Uterus (tissue), 4 donors: ENCODE results near the gene SLC35B1. TPM values are rescaled to one million over a fixed set of nuclear protein-coding genes. Genes with fewer than 3 reads are reported as not detected.

ENCODE experiments used
- DNase-seq, 2 donors: peaks; one replicate each; pipeline ENCODE4 v3.0.0-alpha.2; 2019 to 2020
- H3K27ac ChIP-seq, 2 donors: fragments of 200-600 bp; sonication (generic); 1 replicate in 1 of 2; 2 replicates in 1 of 2; pipeline ENCODE4 v1.5.1; 2016 to 2018
- H3K27me3 ChIP-seq, 2 donors: fragments of 200-600 bp; sonication (generic); one replicate each; pipeline ENCODE4 v1.5.1; 2018 to 2019; ENCODE audit warnings: control low read depth in 1 of 2
- H3K36me3 ChIP-seq, 2 donors: fragments of 200-600 bp; sonication (generic); one replicate each; pipeline ENCODE4 v1.5.1; 2019; ENCODE audit warnings: control low read depth in 1 of 2
- H3K4me1 ChIP-seq, 2 donors: fragments of 200-600 bp; sonication (generic); one replicate each; pipeline ENCODE4 v1.5.1; 2018 to 2019; ENCODE audit warnings: control low read depth in 1 of 2
- H3K4me3 ChIP-seq, 2 donors: fragments of 200-600 bp; sonication (generic); 1 replicate in 1 of 2; 2 replicates in 1 of 2; pipeline ENCODE4 v1.5.1; 2018 to 2019; ENCODE audit warnings: mild to moderate bottlenecking in 1 of 2
- H3K9me3 ChIP-seq, 2 donors: fragments of 200-600 bp; sonication (generic); one replicate each; pipeline ENCODE4 v1.5.1; 2019; ENCODE audit warnings: control low read depth in 1 of 2
- CTCF ChIP-seq, 4 experiments: fragments of 200-600 bp in 2 of 4; fragments of 450-650 bp in 2 of 4; sonication (generic) in 2 of 4; IDR thresholded peaks; one replicate each; pipeline ENCODE4 v1.5.1; 2016 to 2019; ENCODE audit warnings: antibody characterized with exemption in 4 of 4, mild to moderate bottlenecking in 2 of 4, moderate library complexity in 1 of 4
- POLR2A ChIP-seq, 2 donors: fragments of 450-650 bp; IDR thresholded peaks; one replicate each; pipeline ENCODE4 v1.6.1; 2016; ENCODE audit warnings: antibody characterized with exemption in 2 of 2, mild to moderate bottlenecking in 1 of 2, moderate library complexity in 1 of 2
- intact Hi-C: fragments of 100-400 bp; cut with DNase I; formaldehyde crosslinking; loops from one replicate; pipeline ENCODE4 v1.15.1; 2023; ENCODE audit warnings: low total_unique reads
- total RNA-seq, 4 donors: library from RNA; depleted of rRNA in 3 of 4; stranded (reverse); fragments of >200 nt in 3 of 4; gene quantifications; one replicate each; pipeline versions ENCODE4 v1.1.0 to v1.2.4, GENCODE V29; 2014 to 2023
- donor health status: DM: yes; HTN: yes; CAD: no.

The SLC35B1 gene
- total RNA-seq, 4 donors from 2014 or later: 23.6 to 49.1 (median 36.3) TPM

GRCh38 chr17:49700960-49701359, 6.8 kb downstream of the SLC35B1 start:
- Histone ChIP-seq H3K27me3 (no peaks in the 10 kb centered on the region), H3K27ac (no peak overlapping the region), H3K9me3 (no peaks in the 10 kb centered on the region), H3K4me1 (no peaks in the 10 kb centered on the region), H3K4me3 (no peak overlapping the region), H3K36me3 (no peaks in the 10 kb centered on the region)
- DNase-seq: no peak
- TF ChIP-seq CTCF (IDR thresholded peaks at IDR 0.05) (no peak), POLR2A (IDR thresholded peaks at IDR 0.05) (no peak)
- intact Hi-C loops: no loop called here

GRCh38 chr17:49699966-49700575, 7.7 kb downstream of the SLC35B1 start:
- Histone ChIP-seq H3K27me3 (no peaks in the 10 kb centered on the region), H3K36me3 (no peaks in the 10 kb centered on the region), H3K4me1 (no peaks in the 10 kb centered on the region), H3K27ac (no peak overlapping the region), H3K4me3 (no peak overlapping the region), H3K9me3 (no peaks in the 10 kb centered on the region)
- TF ChIP-seq CTCF (IDR thresholded peaks at IDR 0.05): no peak
- no peak for DNase-seq
- intact Hi-C loops: no loop called here

- no peaks in the 10 kb centered on the region for H3K36me3 ChIP-seq
- no peak for DNase-seq
- H3K27me3 ChIP-seq: no peaks in the 10 kb centered on the region
- no peak for TF ChIP-seq POLR2A (IDR thresholded peaks at IDR 0.05)
- TF ChIP-seq CTCF (IDR thresholded peaks at IDR 0.05): no peak
- no peak overlapping the region for H3K4me3 ChIP-seq
- intact Hi-C loops: no loop called here
- no peak overlapping the region for H3K27ac ChIP-seq
- H3K4me1 ChIP-seq: no peaks in the 10 kb centered on the region
- H3K9me3 ChIP-seq: no peaks in the 10 kb centered on the region
Observed at GRCh38 chr17:49698005-49698404, 9.8 kb downstream of the SLC35B1 start.

GRCh38 chr17:49696233-49696761, 11.5 kb downstream of the SLC35B1 start:
- TF ChIP-seq CTCF (IDR thresholded peaks at IDR 0.05) (no peak), POLR2A (IDR thresholded peaks at IDR 0.05) (no peak)
- Histone ChIP-seq H3K27ac (no peak overlapping the region), H3K4me3 (no peak overlapping the region), H3K9me3 (no peaks in the 10 kb centered on the region), H3K4me1 (peaks cover 3 to 9% of the 10 kb centered on the region in 2 donors), H3K36me3 (no peaks in the 10 kb centered on the region), H3K27me3 (no peaks in the 10 kb centered on the region)
- intact Hi-C loops: no loop called here
- DNase-seq: no peak

- Histone ChIP-seq H3K36me3 (no peaks in the 10 kb centered on the region), H3K9me3 (no peaks in the 10 kb centered on the region), H3K4me1 (peaks cover 6 to 9% of the 10 kb centered on the region in 2 donors), H3K27ac (no peak overlapping the region), H3K27me3 (no peaks in the 10 kb centered on the region), H3K4me3 (no peak overlapping the region)
- no peak for DNase-seq
- TF ChIP-seq CTCF (IDR thresholded peaks at IDR 0.05) (no peak), POLR2A (IDR thresholded peaks at IDR 0.05) (no peak)
- intact Hi-C loops: loop anchor here (1.0 kb wide), 1 partner anchor 127 kb away; no protein-coding TSS in a partner anchor
Observed at GRCh38 chr17:49695698-49696232, 12.0 kb downstream of the SLC35B1 start.
